ENCODE data around the gene MGARP. TPM values are rescaled to one million over a fixed set of nuclear protein-coding genes. Genes with fewer than 3 reads are reported as not detected.

MGARP gene
- total RNA-seq, 2 experiments from 2014 or later = 2.6 TPM; not detected in 1

- H3K27ac ChIP-seq (ENCODE audit: low read depth, low read length, poor library complexity, severe bottlenecking) = no peak overlapping the region
- no peaks in the 10 kb centered on the region for H4K20me1 ChIP-seq (ENCODE audit: insufficient read depth, low read length)
- POLR2A ChIA-PET = interaction anchor here (0.5 to 2.1 kb wide), 9 partner anchors 9 to 147 kb away, joined by 3 to 9 read pairs (median 4); partner anchors contain the start of gene NAA15
- TF ChIP-seq EZH2phosphoT487 (IDR thresholded peaks at IDR 0.05; ENCODE audit: borderline replicate concordance, low read depth, low read length) (no peak), CTCF (conservative IDR thresholded peaks at IDR 0.05; ENCODE audit: low read length) (no peak)
- intact Hi-C loops (cut with micrococcal nuclease; ENCODE audit: unreplicated experiment) = no loop called here
- no peaks in the 10 kb centered on the region for H3K36me3 ChIP-seq (ENCODE audit: insufficient read depth, low read length)
- DNase-seq (ENCODE audit: low spot score) = no peak
- no TSS peak for BruUV-seq (replicated peaks)
- CTCF ChIA-PET (ENCODE audit: unreplicated experiment) = no interaction called here
- no peak overlapping the region for H2AFZ ChIP-seq (ENCODE audit: low read length)
- no peaks in the 10 kb centered on the region for H3K79me2 ChIP-seq (ENCODE audit: insufficient read depth, low read depth, low read length)
- no peak overlapping the region for H3K4me3 ChIP-seq (ENCODE audit: low read depth, low read length, poor library complexity, severe bottlenecking)
- no peaks in the 10 kb centered on the region for H3K9me3 ChIP-seq (ENCODE audit: low read length)
- H3K4me1 ChIP-seq (ENCODE audit: insufficient read depth, low read length, poor library complexity, severe bottlenecking) = peaks cover 7% of the 10 kb centered on the region
- no peak overlapping the region for H3K4me2 ChIP-seq (ENCODE audit: low read length)
- no peaks in the 10 kb centered on the region for H3K9me2 ChIP-seq (ENCODE audit: insufficient read depth, low read length)
Measured at GRCh38 chr4:139274790-139275189, 5.2 kb downstream of the MGARP start.

GRCh38 chr4:139273835-139274234 lies 6.2 kb downstream of the MGARP start:
- Histone ChIP-seq H3K36me3 (ENCODE audit: insufficient read depth, low read length) (no peaks in the 10 kb centered on the region), H2AFZ (ENCODE audit: low read length) (no peak overlapping the region), H4K20me1 (ENCODE audit: insufficient read depth, low read length) (no peaks in the 10 kb centered on the region), H3K79me2 (ENCODE audit: insufficient read depth, low read depth, low read length) (no peaks in the 10 kb centered on the region), H3K27ac (ENCODE audit: low read depth, low read length, poor library complexity, severe bottlenecking) (no peak overlapping the region), H3K9me2 (ENCODE audit: insufficient read depth, low read length) (no peaks in the 10 kb centered on the region), H3K9me3 (ENCODE audit: low read length) (no peaks in the 10 kb centered on the region), H3K4me3 (ENCODE audit: low read depth, low read length, poor library complexity, severe bottlenecking) (no peak overlapping the region), H3K4me2 (ENCODE audit: low read length) (no peak overlapping the region), H3K4me1 (ENCODE audit: insufficient read depth, low read length, poor library complexity, severe bottlenecking) (peaks cover 3% of the 10 kb centered on the region)
- no TSS peak for BruUV-seq (replicated peaks)
- intact Hi-C loops (cut with micrococcal nuclease; ENCODE audit: unreplicated experiment) = no loop called here
- CTCF ChIA-PET (ENCODE audit: unreplicated experiment) = no interaction called here
- POLR2A ChIA-PET = interaction anchor here (1.4 to 2.1 kb wide), 2 partner anchors 9 to 23 kb away, joined by 5 to 9 read pairs; no protein-coding TSS in a partner anchor
- no peak for TF ChIP-seq EZH2phosphoT487 (IDR thresholded peaks at IDR 0.05; ENCODE audit: borderline replicate concordance, low read depth, low read length)
- no peak for TF ChIP-seq CTCF (conservative IDR thresholded peaks at IDR 0.05; ENCODE audit: low read length)
- no peak for DNase-seq (ENCODE audit: low spot score)

GRCh38 chr4:139267301-139267700 lies 12.7 kb downstream of the MGARP start:
- no peaks in the 10 kb centered on the region for H4K20me1 ChIP-seq (ENCODE audit: insufficient read depth, low read length)
- H3K4me3 ChIP-seq (ENCODE audit: low read depth, low read length, poor library complexity, severe bottlenecking) = peak overlapping the region; percentile 68
- peak overlapping the region; percentile 93 for H2AFZ ChIP-seq (ENCODE audit: low read length)
- TF ChIP-seq EZH2phosphoT487 (IDR thresholded peaks at IDR 0.05; ENCODE audit: borderline replicate concordance, low read depth, low read length) (no peak), CTCF (conservative IDR thresholded peaks at IDR 0.05; ENCODE audit: low read length) (no peak)
- H3K4me1 ChIP-seq (ENCODE audit: insufficient read depth, low read length, poor library complexity, severe bottlenecking) = peaks cover 39% of the 10 kb centered on the region
- H3K9me2 ChIP-seq (ENCODE audit: insufficient read depth, low read length) = no peaks in the 10 kb centered on the region
- peak overlapping the region; percentile 78 for H3K27ac ChIP-seq (ENCODE audit: low read depth, low read length, poor library complexity, severe bottlenecking)
- ChIA-PET POLR2A (interaction anchor here (1.0 to 4.1 kb wide), 9 partner anchors 11 to 35 kb away, joined by 3 to 24 read pairs (median 10); partner anchors contain the start of gene NAA15), CTCF (ENCODE audit: unreplicated experiment) (interaction anchor here (1.0 kb wide), 1 partner anchor 29 kb away, joined by 3 read pairs; no protein-coding TSS in a partner anchor)
- DNase-seq (ENCODE audit: low spot score) = no peak
- no peaks in the 10 kb centered on the region for H3K9me3 ChIP-seq (ENCODE audit: low read length)
- intact Hi-C loops (cut with micrococcal nuclease; ENCODE audit: unreplicated experiment) = loop anchor here (2.0 kb wide), 1 partner anchor 34 kb away; no protein-coding TSS in a partner anchor
- peak overlapping the region; percentile 87 for H3K4me2 ChIP-seq (ENCODE audit: low read length)
- peaks cover 7% of the 10 kb centered on the region; the same call in 1 of the 2 replicates for H3K79me2 ChIP-seq (ENCODE audit: insufficient read depth, low read depth, low read length)
- BruUV-seq (replicated peaks) = no TSS peak
- no peaks in the 10 kb centered on the region for H3K36me3 ChIP-seq (ENCODE audit: insufficient read depth, low read length)
